Spleen (tissue), 7 donors: ENCODE measurements around the gene CTSH.

Experiments used
- POLR2A ChIP-seq, 3 donors: fragments of 450-650 bp; IDR thresholded peaks; one replicate each; pipeline ENCODE4 v1.5.1; 2017; ENCODE audit warnings: antibody characterized with exemption in 3 of 3, mild to moderate bottlenecking in 1 of 3
- POLR2AphosphoS5 ChIP-seq, 3 donors: sonication (generic); formaldehyde crosslinking; IDR thresholded peaks; one replicate each; pipeline ENCODE4 v1.5.1; 2017; ENCODE audit warnings: antibody characterized with exemption in 3 of 3
- TF ChIP-seq, protein P1 (sequence below), 11 experiments: fragments of 200-600 bp in 7 of 11; fragments of 450-650 bp in 4 of 11; sonication (generic) in 4 of 11; IDR thresholded peaks in 8 of 11; conservative IDR thresholded peaks in 3 of 11; 1 replicate in 7 of 11; 2 replicates in 4 of 11; pipeline versions ENCODE4 v1.4.0 to v1.8.0; 2016 to 2021; ENCODE audit warnings: antibody characterized with exemption in 11 of 11, inconsistent platforms in 4 of 11, mild to moderate bottlenecking in 1 of 11
- donor health status: DM: no; HTN: no; CAD: no; lungs with moderate emphysema.
- donor health status: DM: no; HTN: no; CAD: no.
- donor health status: DM: no; HTN: no; CAD: no.

DNA sequence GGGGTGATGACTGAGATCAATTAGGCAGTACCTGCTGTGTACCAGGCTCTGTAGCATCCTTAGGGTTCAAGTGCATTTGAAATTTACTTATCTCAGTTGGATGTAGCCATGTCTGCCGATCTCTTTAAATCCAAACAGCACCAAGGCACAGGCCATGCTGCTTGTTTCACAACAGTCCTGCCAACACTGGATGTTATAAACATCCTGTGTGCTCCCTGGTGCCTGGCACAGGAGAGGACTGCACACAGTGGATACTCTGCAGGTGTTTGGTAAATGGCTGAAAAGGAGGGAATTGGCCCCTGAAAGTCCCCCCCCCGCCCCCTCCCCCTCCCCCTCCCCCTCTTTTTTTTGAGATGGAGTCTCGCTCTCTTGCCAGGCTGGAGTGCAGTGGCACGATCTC lies 27.0 kb downstream of the CTSH start:
- no peak for TF ChIP-seq POLR2A (IDR thresholded peaks at IDR 0.05)
- TF ChIP-seq, protein P1, sequence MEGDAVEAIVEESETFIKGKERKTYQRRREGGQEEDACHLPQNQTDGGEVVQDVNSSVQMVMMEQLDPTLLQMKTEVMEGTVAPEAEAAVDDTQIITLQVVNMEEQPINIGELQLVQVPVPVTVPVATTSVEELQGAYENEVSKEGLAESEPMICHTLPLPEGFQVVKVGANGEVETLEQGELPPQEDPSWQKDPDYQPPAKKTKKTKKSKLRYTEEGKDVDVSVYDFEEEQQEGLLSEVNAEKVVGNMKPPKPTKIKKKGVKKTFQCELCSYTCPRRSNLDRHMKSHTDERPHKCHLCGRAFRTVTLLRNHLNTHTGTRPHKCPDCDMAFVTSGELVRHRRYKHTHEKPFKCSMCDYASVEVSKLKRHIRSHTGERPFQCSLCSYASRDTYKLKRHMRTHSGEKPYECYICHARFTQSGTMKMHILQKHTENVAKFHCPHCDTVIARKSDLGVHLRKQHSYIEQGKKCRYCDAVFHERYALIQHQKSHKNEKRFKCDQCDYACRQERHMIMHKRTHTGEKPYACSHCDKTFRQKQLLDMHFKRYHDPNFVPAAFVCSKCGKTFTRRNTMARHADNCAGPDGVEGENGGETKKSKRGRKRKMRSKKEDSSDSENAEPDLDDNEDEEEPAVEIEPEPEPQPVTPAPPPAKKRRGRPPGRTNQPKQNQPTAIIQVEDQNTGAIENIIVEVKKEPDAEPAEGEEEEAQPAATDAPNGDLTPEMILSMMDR (IDR thresholded peaks at IDR 0.05 in 8 of 11, conservative IDR thresholded peaks at IDR 0.05 in 3 of 11), result no peak
- no peak for TF ChIP-seq POLR2AphosphoS5 (IDR thresholded peaks at IDR 0.05)
